ENCODE results near the gene FBLN5. TPM values are rescaled to one million over a fixed set of nuclear protein-coding genes. Genes with fewer than 3 reads are reported as not detected.

FBLN5 gene
- polyA plus RNA-seq, 3 donors: 0.16 TPM; not detected in 2

GRCh38 chr14:91844029-91844428 is 103.5 kb downstream of the FBLN5 start:
- intact Hi-C loops (cut with micrococcal nuclease): no loop called here
- no peak overlapping the region for H3K9ac ChIP-seq (ENCODE audit: insufficient read depth, low read length, poor library complexity, severe bottlenecking)
- H3K27ac ChIP-seq (ENCODE audit: low read depth in 1 of 2, low read length in 2 of 2): no peak overlapping the region
- H3K4me1 Mint-ChIP-seq: peaks cover 7% of the 10 kb centered on the region
- H3K4me1 ChIP-seq (ENCODE audit: control insufficient read depth in 1 of 2, insufficient read depth in 2 of 2, low read length in 2 of 2): peaks cover 0 to 7% of the 10 kb centered on the region in 2 donors
- peaks cover 0 to 5% (median 0%) of the 10 kb centered on the region in 7 donors for H3K9me3 Mint-ChIP-seq
- H3K27ac Mint-ChIP-seq: no peak overlapping the region
- H3K9me3 ChIP-seq (replicated peaks in 1 of 2; ENCODE audit: control insufficient read depth in 1 of 2, insufficient read depth in 1 of 2, low read length in 2 of 2): no peaks in the 10 kb centered on the region
- no peak for DNase-seq
- peaks cover 0 to 4% of the 10 kb centered on the region in 2 donors for H3K27me3 ChIP-seq (ENCODE audit: control insufficient read depth in 2 of 2, insufficient read depth in 2 of 2, low read length in 2 of 2)
- H3K36me3 Mint-ChIP-seq: no peaks in the 10 kb centered on the region
- peaks cover 2 to 6% (median 2%) of the 10 kb centered on the region in 3 donors for H3K27me3 Mint-ChIP-seq (ENCODE audit: low read depth in 3 of 3)
- H3K79me2 ChIP-seq (ENCODE audit: insufficient read depth, low read length): no peaks in the 10 kb centered on the region
- no peak overlapping the region for H3K4me2 ChIP-seq (replicated peaks; ENCODE audit: extremely low read depth, low read length, poor library complexity, severe bottlenecking)
- H2AFZ ChIP-seq (ENCODE audit: insufficient read depth, low read depth, low read length, poor library complexity, severe bottlenecking): no peak overlapping the region
- no peak for TF ChIP-seq CTCF (IDR thresholded peaks at IDR 0.05)
- H4K20me1 ChIP-seq (ENCODE audit: insufficient read depth, low read length): no peaks in the 10 kb centered on the region
- no peak overlapping the region for H3K4me3 ChIP-seq (replicated peaks in 1 of 3; ENCODE audit: low read depth in 2 of 3, low read length in 3 of 3)
- H3K4me3 Mint-ChIP-seq: no peak overlapping the region
- no peaks in the 10 kb centered on the region for H3K36me3 ChIP-seq (replicated peaks in 1 of 2; ENCODE audit: control insufficient read depth in 1 of 2, insufficient read depth in 2 of 2, low read length in 2 of 2)
- 89% methylated on average over 1 of the region's 4 CpGs for WGBS (ENCODE audit: insufficient coverage)

GRCh38 chr14:91843437-91843836 is 104.1 kb downstream of the FBLN5 start:
- TF ChIP-seq CTCF (IDR thresholded peaks at IDR 0.05): no peak
- H3K79me2 ChIP-seq (ENCODE audit: insufficient read depth, low read length): no peaks in the 10 kb centered on the region
- peaks cover 7% of the 10 kb centered on the region for H3K4me1 Mint-ChIP-seq
- peak in 1 of 3 donors; percentile 12 for DNase-seq
- peaks cover 3 to 9% (median 4%) of the 10 kb centered on the region in 3 donors for H3K27me3 Mint-ChIP-seq (ENCODE audit: low read depth in 3 of 3)
- peaks cover 0 to 5% (median 0%) of the 10 kb centered on the region in 7 donors for H3K9me3 Mint-ChIP-seq
- H4K20me1 ChIP-seq (ENCODE audit: insufficient read depth, low read length): no peaks in the 10 kb centered on the region
- WGBS (ENCODE audit: insufficient coverage): 90% methylated on average over 2 of the region's 4 CpGs
- peaks cover 0 to 7% of the 10 kb centered on the region in 2 donors for H3K27me3 ChIP-seq (ENCODE audit: control insufficient read depth in 2 of 2, insufficient read depth in 2 of 2, low read length in 2 of 2)
- H3K36me3 Mint-ChIP-seq: no peaks in the 10 kb centered on the region
- H3K4me1 ChIP-seq (ENCODE audit: control insufficient read depth in 1 of 2, insufficient read depth in 2 of 2, low read length in 2 of 2): peaks cover 0 to 7% of the 10 kb centered on the region in 2 donors
- intact Hi-C loops (cut with micrococcal nuclease): no loop called here
- no peak overlapping the region for H3K4me2 ChIP-seq (replicated peaks; ENCODE audit: extremely low read depth, low read length, poor library complexity, severe bottlenecking)
- H3K36me3 ChIP-seq (replicated peaks in 1 of 2; ENCODE audit: control insufficient read depth in 1 of 2, insufficient read depth in 2 of 2, low read length in 2 of 2): no peaks in the 10 kb centered on the region
- H3K9me3 ChIP-seq (replicated peaks in 1 of 2; ENCODE audit: control insufficient read depth in 1 of 2, insufficient read depth in 1 of 2, low read length in 2 of 2): no peaks in the 10 kb centered on the region
- no peak overlapping the region for H3K4me3 ChIP-seq (replicated peaks in 1 of 3; ENCODE audit: low read depth in 2 of 3, low read length in 3 of 3)
- H2AFZ ChIP-seq (ENCODE audit: insufficient read depth, low read depth, low read length, poor library complexity, severe bottlenecking): no peak overlapping the region
- H3K27ac Mint-ChIP-seq: no peak overlapping the region
- H3K4me3 Mint-ChIP-seq: no peak overlapping the region
- H3K9ac ChIP-seq (ENCODE audit: insufficient read depth, low read length, poor library complexity, severe bottlenecking): no peak overlapping the region
- no peak overlapping the region for H3K27ac ChIP-seq (ENCODE audit: low read depth in 1 of 2, low read length in 2 of 2)

Measured in CD14-positive monocyte (primary cell).